ENCODE results near the gene TRPM3. TPM values are rescaled to one million over a fixed set of nuclear protein-coding genes. Genes with fewer than 3 reads are reported as not detected.

The TRPM3 gene
- total and polyA plus RNA-seq, 9 of the 15 experiments (the other 6 are each of a cell fraction or from before 2014, with no cell fraction given): 0.04 TPM; not detected in 8

- Histone ChIP-seq H3K4me2 (ENCODE audit: insufficient read depth, low read length) (no peak overlapping the region), H3K9ac (ENCODE audit: insufficient read depth in 1 of 2, low read depth in 2 of 2, low read length in 2 of 2) (no peak overlapping the region), H3K27ac (ENCODE audit: extremely low read depth, low read depth, low read length) (no peak overlapping the region), H2AFZ (ENCODE audit: low read depth, low read length) (no peak overlapping the region), H3K4me1 (replicated peaks in 1 of 2; ENCODE audit: control insufficient read depth in 2 of 2, insufficient read depth in 2 of 2, low read length in 2 of 2) (no peaks in the 10 kb centered on the region), H3K9me1 (ENCODE audit: control insufficient read depth, insufficient read depth, low read length) (no peaks in the 10 kb centered on the region), H4K20me1 (replicated peaks; ENCODE audit: control insufficient read depth, insufficient read depth, low read length) (no peaks in the 10 kb centered on the region), H3K79me2 (ENCODE audit: control insufficient read depth, insufficient read depth, low read length) (no peaks in the 10 kb centered on the region), H3K36me3 (ENCODE audit: control insufficient read depth, insufficient read depth, low read length) (no peaks in the 10 kb centered on the region), H3K9me3 (replicated peaks; ENCODE audit: control insufficient read depth, insufficient read depth, low read depth, low read length) (no peaks in the 10 kb centered on the region), H3K4me3 (no peak overlapping the region), H3K27me3 (ENCODE audit: control insufficient read depth in 2 of 2, insufficient read depth in 2 of 2, low read length in 2 of 2) (no peaks in the 10 kb centered on the region)
- DNase-seq (ENCODE audit: extremely low read depth in 1 of 4, low spot score in 3 of 4): no peak
- ATAC-seq: no peak
- no peak for FAIRE-seq
- 0% methylated on average over 3 of the region's 3 CpGs for WGBS (ENCODE audit: insufficient coverage, low coverage, missing lambda C conversion rate)
- ChIA-PET CTCF (ENCODE audit: low intra/inter-chr PET ratio) (no interaction called here), POLR2A (no interaction called here)
- in situ Hi-C loops (cut with MboI) (no loop called here), intact Hi-C loops (cut with micrococcal nuclease) (no loop called here)
- no TSS peak for BruUV-seq (replicated peaks)
- TF ChIP-seq ZNF644 (tag; IDR thresholded peaks at IDR 0.05; ENCODE audit: low read depth) (no peak), ZC3H4 (CRISPR knock-in tag; IDR thresholded peaks at IDR 0.05; ENCODE audit: borderline replicate concordance) (no peak), ZNF77 (CRISPR knock-in tag; IDR thresholded peaks at IDR 0.05) (no peak), ZNF583 (CRISPR knock-in tag; IDR thresholded peaks at IDR 0.05) (no peak), TARDBP (IDR thresholded peaks at IDR 0.05) (no peak), POLR2AphosphoS2 (IDR thresholded peaks at IDR 0.05; ENCODE audit: low read length) (no peak), USF1 (CRISPR knock-in tag; IDR thresholded peaks at IDR 0.05) (no peak), HDGF (IDR thresholded peaks at IDR 0.05) (no peak), SUPT5H (IDR thresholded peaks at IDR 0.05) (no peak), ZC3H8 (IDR thresholded peaks at IDR 0.05) (no peak), POLR2H (tag; IDR thresholded peaks at IDR 0.05; ENCODE audit: low read depth) (no peak), HDAC2 (IDR thresholded peaks at IDR 0.05) (no peak), ETV5 (CRISPR knock-in tag; IDR thresholded peaks at IDR 0.05; ENCODE audit: low read depth) (no peak), ZBTB1 (CRISPR knock-in tag; IDR thresholded peaks at IDR 0.05; ENCODE audit: borderline replicate concordance, low read depth) (no peak), ESRRB (CRISPR knock-in tag; IDR thresholded peaks at IDR 0.05; ENCODE audit: borderline replicate concordance) (no peak)
- TF ChIP-seq, protein P1, sequence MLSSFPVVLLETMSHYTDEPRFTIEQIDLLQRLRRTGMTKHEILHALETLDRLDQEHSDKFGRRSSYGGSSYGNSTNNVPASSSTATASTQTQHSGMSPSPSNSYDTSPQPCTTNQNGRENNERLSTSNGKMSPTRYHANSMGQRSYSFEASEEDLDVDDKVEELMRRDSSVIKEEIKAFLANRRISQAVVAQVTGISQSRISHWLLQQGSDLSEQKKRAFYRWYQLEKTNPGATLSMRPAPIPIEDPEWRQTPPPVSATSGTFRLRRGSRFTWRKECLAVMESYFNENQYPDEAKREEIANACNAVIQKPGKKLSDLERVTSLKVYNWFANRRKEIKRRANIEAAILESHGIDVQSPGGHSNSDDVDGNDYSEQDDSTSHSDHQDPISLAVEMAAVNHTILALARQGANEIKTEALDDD (IDR thresholded peaks at IDR 0.05): no peak
- TF ChIP-seq, protein P2, sequence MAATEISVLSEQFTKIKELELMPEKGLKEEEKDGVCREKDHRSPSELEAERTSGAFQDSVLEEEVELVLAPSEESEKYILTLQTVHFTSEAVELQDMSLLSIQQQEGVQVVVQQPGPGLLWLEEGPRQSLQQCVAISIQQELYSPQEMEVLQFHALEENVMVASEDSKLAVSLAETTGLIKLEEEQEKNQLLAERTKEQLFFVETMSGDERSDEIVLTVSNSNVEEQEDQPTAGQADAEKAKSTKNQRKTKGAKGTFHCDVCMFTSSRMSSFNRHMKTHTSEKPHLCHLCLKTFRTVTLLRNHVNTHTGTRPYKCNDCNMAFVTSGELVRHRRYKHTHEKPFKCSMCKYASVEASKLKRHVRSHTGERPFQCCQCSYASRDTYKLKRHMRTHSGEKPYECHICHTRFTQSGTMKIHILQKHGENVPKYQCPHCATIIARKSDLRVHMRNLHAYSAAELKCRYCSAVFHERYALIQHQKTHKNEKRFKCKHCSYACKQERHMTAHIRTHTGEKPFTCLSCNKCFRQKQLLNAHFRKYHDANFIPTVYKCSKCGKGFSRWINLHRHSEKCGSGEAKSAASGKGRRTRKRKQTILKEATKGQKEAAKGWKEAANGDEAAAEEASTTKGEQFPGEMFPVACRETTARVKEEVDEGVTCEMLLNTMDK (IDR thresholded peaks at IDR 0.05; ENCODE audit: borderline replicate concordance, insufficient read depth, low read depth, low read length, poor library complexity, severe bottlenecking): no peak
- TF ChIP-seq, protein P3, sequence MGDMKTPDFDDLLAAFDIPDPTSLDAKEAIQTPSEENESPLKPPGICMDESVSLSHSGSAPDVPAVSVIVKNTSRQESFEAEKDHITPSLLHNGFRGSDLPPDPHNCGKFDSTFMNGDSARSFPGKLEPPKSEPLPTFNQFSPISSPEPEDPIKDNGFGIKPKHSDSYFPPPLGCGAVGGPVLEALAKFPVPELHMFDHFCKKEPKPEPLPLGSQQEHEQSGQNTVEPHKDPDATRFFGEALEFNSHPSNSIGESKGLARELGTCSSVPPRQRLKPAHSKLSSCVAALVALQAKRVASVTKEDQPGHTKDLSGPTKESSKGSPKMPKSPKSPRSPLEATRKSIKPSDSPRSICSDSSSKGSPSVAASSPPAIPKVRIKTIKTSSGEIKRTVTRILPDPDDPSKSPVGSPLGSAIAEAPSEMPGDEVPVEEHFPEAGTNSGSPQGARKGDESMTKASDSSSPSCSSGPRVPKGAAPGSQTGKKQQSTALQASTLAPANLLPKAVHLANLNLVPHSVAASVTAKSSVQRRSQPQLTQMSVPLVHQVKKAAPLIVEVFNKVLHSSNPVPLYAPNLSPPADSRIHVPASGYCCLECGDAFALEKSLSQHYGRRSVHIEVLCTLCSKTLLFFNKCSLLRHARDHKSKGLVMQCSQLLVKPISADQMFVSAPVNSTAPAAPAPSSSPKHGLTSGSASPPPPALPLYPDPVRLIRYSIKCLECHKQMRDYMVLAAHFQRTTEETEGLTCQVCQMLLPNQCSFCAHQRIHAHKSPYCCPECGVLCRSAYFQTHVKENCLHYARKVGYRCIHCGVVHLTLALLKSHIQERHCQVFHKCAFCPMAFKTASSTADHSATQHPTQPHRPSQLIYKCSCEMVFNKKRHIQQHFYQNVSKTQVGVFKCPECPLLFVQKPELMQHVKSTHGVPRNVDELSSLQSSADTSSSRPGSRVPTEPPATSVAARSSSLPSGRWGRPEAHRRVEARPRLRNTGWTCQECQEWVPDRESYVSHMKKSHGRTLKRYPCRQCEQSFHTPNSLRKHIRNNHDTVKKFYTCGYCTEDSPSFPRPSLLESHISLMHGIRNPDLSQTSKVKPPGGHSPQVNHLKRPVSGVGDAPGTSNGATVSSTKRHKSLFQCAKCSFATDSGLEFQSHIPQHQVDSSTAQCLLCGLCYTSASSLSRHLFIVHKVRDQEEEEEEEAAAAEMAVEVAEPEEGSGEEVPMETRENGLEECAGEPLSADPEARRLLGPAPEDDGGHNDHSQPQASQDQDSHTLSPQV (IDR thresholded peaks at IDR 0.05): no peak
Observed at GRCh38 chr9:70791936-70792335, 329.5 kb downstream of the TRPM3 start.

Data from K562 (cell line).